GM18498 (cell line): Measurements from ENCODE around the gene SIPA1L2.

Source experiments
- ATAC-seq: cut with Tn5 transposase; IDR thresholded peaks from one replicate; pipeline ENCODE4 v1.9.1; 2021; ENCODE audit warnings: mild to moderate bottlenecking, moderate library complexity; ENCODE audit not compliant: unreplicated experiment

The SIPA1L2 gene, protein sequence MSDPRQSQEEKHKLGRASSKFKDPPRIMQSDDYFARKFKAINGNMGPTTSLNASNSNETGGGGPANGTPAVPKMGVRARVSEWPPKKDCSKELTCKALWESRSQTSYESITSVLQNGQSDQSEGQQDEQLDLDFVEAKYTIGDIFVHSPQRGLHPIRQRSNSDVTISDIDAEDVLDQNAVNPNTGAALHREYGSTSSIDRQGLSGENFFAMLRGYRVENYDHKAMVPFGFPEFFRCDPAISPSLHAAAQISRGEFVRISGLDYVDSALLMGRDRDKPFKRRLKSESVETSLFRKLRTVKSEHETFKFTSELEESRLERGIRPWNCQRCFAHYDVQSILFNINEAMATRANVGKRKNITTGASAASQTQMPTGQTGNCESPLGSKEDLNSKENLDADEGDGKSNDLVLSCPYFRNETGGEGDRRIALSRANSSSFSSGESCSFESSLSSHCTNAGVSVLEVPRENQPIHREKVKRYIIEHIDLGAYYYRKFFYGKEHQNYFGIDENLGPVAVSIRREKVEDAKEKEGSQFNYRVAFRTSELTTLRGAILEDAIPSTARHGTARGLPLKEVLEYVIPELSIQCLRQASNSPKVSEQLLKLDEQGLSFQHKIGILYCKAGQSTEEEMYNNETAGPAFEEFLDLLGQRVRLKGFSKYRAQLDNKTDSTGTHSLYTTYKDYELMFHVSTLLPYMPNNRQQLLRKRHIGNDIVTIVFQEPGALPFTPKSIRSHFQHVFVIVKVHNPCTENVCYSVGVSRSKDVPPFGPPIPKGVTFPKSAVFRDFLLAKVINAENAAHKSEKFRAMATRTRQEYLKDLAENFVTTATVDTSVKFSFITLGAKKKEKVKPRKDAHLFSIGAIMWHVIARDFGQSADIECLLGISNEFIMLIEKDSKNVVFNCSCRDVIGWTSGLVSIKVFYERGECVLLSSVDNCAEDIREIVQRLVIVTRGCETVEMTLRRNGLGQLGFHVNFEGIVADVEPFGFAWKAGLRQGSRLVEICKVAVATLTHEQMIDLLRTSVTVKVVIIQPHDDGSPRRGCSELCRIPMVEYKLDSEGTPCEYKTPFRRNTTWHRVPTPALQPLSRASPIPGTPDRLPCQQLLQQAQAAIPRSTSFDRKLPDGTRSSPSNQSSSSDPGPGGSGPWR (N-terminal part only)

DNA sequence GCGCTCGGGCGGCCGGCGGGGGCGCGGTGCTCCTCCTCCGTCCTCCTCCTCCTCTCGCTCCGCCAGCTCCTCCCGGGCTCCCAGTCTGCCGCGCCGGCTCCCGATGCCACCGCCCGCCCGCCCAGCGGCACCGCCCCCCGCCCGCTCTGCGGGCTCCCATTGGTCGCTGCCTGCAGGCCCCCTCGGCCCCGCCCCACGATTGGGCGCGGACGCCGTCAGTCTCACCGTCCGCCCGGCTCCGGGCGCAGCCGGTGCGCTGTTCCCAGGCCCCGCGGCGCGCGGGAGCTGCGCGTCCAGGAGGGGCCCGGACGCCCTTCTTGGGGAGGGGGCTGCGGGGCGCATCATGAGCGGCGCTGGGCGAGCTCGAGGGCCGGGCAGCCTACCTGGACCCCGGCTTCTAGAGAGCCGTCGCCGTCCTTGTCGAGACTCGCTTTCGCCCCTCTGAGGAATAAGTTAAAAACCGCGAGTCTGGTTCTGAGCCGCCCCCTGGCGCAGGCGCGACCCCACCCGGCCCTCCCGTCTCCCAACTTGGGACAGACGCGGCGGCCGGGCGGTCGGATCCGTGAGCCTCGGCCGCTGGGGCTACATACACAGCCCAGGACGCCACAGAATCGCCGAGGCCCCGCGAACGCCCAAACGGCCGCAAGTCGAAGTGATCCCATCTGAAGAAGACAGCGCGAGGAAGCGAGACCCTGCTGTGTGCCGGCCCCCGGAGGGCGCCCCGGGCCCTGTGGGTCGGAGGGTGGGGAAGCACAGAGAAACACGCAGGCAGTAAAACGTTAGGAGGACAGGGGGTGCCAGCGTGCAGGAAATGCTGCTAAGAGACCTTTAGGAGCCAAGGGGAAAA lies at the start of gene SIPA1L2:
TSS of gene SIPA1L2 (minus strand) at position 87 of the 847 bp plus-strand sequence. CDS start 114,794 bp downstream, outside the sequence.
- ATAC-seq, result peak; percentile 98

DNA sequence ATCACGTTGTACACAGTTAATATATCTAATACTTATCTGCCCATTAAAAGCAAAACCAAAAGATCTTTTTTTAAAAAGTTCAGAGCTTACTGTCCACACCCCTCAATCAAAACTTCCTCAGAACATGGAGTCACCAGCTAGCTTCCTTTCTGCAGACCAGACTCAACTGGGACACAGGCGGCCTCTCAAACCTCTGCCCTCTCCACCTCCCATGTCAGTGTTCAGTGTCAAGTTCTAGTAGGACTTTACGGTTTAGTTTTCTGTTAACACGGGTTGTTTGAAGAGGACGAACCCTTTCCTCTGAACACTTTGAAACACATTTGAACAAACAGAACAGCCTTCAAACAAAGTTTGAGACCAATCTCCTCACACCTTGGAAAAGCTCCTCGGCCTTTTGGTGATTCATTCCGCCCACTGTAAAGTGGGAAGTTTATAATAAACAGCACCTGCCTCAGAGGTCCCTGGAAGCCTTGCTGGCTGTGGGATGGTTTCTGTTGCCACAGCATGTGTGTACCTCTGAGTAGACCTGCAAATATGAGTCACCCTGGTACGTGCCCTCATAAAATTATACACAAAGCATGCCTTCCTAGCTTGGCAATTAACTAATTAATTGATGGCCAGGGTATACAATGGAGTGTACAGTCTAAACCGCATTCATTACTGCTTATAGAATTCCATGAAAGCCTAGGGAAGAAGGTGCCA lies 48.4 kb upstream of the SIPA1L2 start:
- ATAC-seq, result no peak

DNA sequence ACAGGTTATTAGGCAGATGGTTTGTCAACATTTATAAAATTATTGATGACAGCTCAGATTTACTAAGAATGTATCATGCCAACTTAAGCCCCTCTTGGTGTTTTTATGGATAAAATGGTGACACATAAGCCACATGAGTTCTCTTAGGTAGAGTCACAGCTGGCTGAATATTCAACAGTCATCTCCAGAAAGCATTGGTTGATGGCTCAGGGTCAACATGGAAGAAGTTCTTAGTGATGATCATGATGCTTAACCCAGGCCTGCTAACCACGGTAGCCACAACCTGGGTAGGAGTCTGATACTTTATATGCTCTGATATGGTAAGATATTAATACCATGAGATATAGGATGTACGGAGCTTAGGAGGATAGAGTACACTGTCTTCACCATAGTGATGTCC lies 46.4 kb upstream of the SIPA1L2 start:
- no peak for ATAC-seq

DNA sequence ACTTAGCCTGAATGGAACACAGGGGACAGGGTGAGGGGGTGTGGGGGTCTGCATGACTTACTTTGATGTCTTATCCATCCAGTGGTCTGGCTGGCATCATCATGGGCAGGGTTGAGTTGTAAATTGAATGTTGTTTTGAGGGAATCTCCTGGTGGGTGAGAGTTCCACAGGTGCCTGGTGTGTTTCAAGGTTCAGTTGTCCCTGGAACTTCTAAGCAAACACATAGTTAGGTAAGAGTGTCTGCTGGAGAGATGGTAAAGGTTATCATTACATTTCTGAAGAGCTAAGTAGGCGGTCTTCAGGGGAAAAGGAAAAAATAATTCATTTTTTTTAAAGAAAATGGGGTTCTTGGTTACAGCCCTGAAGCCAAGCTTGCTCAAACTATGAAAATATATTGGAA lies 46.0 kb upstream of the SIPA1L2 start:
- no peak for ATAC-seq

DNA sequence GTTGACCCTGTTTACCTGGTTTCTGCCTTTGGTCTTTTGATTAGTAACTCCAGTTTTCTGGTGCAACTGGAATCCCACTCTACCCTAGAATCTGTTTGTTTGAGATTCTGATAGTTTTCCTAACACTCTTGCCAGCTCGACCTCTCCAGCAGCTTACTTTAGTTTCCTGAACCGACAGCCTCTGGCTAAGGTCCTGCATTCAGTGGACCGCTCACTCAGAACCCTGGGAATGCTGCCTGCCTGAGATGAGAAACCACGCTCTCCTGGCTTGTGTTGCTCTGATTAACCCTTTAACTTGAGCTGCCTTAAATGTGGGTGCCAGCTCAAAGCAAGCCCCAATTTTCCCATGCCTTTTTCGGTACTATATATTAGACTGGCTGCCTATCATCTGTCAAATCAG lies 45.3 kb upstream of the SIPA1L2 start:
- ATAC-seq, result no peak

DNA sequence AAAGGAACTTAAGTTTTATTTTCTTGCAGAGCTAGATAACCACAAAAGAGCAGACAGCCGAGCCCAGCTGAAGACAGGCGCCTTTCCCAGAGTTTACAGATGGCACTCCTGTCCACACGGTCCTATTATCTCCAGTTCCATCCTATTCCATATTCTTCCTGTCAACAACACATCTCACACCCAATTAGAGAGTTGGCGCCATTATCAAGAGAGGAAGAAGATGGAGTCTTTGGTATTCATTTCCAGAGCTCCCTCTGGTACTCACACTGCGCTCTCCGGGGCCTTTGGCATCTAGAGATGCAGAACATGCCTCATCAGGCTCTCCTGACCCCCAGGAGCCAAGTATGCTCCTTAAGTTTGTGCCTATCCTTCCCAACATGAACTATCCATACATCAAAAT lies 43.3 kb upstream of the SIPA1L2 start:
- ATAC-seq, result no peak

DNA sequence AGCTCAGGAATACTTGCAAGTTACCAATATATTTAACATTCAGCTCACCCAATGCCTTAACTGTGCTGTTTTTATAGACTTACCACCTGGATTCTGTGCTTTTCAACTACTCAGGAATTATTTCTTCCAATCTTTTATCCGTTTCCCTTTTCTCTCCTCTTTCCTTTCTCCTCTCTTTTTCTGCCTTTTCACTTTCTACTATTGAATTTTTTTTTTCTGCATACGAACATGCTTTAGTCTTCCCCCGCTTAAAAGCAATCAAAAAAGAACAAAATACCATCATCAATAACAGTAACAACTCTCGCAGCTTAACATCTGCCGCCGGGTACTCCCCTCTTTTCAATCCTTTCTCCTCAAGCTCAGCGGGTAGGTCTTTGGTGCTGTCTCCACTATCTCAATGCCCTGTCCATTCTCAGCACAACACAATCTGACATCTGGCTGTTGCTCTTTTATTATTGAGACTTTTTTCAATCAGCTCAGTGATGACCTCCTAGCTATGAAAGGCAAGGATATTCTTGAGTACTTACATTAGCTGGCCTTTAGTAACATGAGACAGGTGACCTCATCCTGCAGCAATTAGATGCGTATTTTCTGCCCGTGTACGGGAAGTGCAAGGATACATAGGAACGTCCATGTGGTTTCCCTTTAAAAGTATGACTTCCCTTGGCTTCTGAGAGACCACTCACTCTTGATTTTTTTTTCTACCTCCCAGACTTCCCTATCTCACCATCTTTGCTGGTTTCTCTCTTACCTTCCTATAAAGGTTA lies 40.2 kb upstream of the SIPA1L2 start:
- ATAC-seq, result no peak

DNA sequence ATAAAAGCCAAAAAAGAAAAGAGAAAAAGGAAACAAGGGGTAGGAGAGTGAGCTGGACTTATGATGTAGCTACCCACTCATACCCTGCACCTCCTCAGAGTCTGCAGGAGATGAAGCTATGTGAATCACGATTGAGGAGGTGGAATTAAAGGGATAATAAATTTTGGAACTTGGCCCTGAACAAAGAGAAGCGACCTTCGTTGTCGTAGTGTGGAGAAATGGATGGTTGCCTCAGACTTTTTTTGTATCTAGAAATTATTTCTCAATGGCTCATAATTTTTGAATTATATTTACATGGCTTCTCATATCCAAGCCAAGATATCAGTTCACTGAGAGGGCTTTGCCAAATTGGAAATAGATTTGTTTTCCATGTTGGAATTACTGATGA lies 37.8 kb upstream of the SIPA1L2 start:
- ATAC-seq, result no peak

DNA sequence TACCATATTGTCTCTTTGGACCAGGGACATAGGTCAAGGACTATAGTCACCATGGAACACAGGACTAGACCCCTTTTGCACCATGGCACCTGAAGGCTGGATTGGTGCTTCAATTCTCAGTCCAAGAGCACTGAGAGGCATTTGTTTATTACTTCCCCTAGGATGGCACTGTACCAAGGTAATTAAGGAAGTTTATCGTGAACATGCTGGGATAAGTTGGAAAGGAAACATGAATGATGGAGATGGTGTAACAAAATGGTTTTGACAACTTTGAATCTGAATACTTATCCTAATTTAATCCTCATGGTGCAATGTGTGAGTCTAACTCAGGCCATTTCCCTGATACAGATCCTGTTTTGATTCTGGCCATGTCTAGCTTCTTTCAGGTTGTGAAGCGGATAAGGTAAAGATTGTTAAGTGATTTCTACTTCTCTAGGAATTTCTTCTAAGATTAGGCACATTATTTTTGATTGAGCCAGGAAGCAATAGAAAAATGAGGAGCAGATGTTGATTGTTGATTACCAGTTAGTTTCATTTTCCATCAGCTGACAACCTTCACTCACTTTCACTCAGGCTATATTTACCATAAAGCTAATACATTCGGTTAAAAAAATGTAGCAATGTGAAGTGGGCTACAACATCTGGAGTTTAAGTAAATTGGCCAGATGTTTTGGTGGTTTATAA lies 37.3 kb upstream of the SIPA1L2 start:
- no peak for ATAC-seq

DNA sequence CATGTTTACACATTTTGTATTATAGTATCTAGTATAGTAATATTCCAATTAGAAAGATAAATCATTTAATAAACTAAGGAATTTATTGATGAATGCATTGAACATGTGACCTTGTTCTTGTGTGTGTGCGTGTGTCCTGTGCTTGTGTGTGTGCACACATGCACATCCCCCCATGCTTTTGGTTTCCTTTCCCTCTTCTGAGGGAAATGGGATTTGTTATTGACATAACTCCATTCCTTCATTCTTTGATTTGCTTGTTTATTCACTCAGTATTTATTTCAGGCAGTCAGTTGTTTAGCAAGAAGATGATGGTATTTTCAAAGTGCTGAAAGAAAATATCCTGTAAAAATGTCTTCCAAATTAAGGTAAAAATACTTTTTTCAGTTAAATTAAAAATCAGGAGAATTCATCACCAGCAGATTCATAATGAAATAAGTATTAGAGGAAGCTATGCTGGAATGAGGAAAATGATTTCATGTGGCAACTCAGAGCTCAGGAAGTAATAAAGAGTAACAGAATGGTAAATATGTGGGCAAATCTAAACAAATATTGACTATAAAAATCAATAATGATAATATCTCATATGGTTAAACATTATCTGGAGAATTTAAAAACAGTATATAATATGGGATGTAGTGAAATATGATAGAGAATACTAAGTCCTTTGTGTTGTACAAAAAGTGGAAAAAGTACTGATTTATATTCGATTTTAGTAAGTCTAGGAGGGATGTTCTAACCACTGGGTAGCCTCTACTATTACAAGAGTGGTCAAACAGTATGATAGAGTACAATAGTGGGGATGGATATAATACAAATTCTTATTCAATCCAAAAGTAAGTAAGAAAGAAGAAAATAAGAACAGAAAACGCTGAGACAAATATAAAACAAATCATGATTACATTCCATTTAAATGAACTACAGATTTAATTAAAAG lies 35.2 kb upstream of the SIPA1L2 start:
- ATAC-seq, result no peak

DNA sequence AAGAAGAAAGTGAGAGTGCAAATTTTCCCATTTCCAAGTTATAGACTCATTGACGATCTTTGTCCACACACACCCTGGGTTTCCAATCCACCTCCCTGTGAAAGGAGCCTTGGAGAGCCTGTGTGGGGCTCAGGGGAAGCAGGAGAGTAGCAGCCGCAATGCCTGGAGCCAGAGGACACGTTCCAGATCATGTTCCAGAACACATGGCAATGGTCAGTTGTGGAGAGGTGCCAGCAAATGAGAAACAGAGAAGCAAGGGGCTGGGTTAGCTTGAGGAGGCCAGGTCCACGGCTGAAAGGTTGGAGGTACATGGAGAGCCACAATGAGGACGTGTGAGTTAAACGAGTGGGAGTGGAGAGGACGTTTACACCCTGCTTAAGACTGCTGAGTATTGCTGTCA lies 33.0 kb upstream of the SIPA1L2 start:
- ATAC-seq, result no peak

DNA sequence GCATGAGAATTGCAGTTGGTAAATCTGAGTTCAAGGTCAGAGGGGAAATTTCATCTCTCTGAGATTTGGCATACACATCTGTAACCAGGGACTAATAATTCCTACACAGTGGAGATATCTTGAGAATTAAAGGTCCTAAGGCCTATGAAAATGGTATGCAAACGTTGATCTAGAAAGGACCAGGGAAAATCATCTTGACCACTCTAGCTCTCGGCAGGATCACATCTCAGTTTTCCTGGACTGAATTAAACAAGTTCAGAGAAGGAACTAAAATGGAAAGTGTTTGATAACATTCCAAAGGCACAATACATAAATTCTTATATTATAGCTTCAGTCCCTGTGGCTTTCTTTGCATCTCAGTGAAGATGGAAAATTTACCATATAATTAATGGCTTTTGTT lies 28.5 kb upstream of the SIPA1L2 start:
- ATAC-seq, result no peak

DNA sequence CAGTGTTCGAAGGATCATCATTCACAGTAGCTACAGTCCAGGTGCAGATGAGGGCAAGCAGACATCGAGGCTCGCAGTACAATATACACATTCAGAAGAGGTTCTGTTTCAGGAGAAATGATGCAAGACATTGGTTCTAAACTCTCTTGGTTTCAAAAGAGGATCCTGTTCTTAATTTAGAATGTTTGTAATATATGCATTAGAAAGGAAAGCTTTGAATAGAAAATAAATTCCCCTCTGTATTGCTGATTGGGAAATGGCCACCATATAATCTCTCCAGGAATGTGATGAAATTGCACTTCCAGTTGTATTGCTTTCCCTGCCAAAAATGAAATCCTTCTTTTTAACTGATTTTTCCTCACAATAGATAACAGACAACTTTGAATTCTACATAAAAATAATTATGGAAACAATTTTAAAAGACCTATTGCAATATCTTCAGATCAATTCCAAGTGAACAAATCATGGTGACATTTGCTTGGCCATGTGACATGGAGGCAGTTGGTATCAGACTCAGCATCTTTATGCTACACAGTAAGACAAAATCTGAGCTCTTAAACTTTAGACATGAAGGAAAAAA lies 27.6 kb upstream of the SIPA1L2 start:
- ATAC-seq, result no peak

DNA sequence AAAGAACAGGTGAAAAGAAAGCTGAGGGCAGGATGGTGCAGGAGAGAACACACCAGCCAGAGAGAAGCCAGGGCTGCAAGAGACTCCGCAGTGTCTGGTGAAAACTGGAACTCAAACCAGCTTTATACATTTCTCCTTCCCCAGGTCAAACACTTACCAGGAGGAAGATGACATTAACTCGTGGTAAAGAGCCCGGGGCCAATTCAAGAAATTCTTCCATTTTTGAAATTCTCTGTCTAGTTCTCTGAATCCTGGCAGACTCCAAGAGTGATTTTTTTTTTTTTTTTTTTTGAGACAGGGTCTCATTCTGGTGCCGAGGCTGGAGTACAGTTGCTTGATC lies 25.8 kb upstream of the SIPA1L2 start:
- no peak for ATAC-seq

DNA sequence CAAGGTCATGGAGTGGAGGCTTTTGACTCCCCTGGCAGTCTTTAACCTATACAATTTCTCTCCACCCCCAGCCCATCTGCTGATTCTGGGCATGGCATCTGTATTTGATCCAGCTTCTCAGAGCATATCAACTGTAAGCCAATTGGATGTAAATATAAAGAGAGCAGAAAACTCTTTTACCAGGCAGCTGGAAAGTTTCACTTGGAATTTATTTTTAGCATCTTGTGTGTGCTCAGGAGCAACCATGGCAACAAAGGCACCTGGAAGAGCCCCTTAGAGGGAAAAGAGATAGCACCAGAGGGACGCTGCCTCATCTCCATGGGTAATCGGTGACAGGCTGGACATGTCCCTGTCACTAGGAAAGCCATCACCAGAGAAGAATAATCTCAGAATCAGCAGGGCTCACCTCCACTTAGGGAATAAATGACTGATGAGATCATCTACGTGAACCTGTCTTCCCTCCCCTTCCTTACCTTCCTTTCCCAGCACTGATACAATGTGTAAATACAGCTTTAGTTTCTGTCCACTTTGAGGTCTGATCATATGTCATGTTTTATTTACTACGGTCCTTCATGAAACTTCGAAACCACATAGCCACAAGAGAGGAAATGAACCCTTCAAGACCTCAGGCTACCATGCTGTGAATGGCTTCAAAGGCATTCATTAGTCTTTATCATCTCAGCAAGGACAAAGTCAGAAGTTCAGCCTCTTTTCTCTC lies 25.3 kb upstream of the SIPA1L2 start:
- ATAC-seq, result peak; percentile 95

DNA sequence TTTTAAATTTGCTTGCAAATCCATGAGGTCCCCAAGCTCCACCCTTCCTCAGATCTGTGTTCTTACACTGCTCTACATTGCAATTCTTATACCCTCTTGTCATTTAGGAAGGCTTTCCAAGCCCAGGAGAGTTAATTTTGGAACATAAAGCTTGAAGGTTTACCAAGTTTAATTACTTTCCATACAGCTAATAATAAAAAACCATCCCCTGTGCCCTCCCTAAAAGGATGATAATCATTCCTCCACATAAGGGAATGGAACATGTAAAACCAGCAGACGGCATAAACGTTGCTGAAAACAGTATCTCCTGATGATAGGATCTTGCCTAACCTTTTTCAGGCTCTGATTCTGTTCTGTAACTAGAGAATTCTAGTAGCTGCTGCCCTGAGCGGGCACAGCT lies 23.9 kb upstream of the SIPA1L2 start:
- no peak for ATAC-seq

DNA sequence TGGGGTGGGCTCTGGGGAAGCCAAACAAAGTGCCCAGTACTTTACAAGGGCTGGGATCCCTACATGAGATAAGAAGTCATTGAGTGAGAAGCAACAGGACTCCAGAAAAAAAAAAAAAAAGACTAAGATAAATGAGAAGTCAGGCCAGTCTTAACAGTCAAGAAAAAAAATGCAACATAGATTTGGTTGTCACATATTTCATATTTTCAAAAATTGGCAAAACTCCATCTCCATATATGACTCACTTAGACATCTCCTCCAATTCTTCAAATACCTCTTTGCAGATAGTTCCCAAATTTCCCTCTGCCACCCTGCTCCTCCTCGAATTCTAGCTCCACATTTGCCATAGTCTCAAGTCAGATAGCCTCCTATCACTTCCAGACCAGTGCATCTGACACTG lies 20.9 kb upstream of the SIPA1L2 start:
- ATAC-seq, result no peak
